GM23248 (cell line): ENCODE results near the gene PPP5C. TPM values are rescaled to one million over a fixed set of nuclear protein-coding genes. Genes with fewer than 3 reads are reported as not detected.
"Not testable (repeated sequence)": the region's sequence is repeated elsewhere in the genome, so short reads cannot be mapped to it uniquely, and the experiment has no call there.

ENCODE experiments used
- DNase-seq: peaks from one replicate; pipeline ENCODE4 v3.0.0-alpha.2; 2015
- H2AFZ ChIP-seq: fragments of 200-600 bp; sonication (generic); 2 replicates; pipeline ENCODE4 v1.6.1; 2016; ENCODE audit warnings: antibody characterized with exemption
- H3F3A ChIP-seq: fragments of 200-600 bp; sonication (generic); 2 replicates; pipeline ENCODE4 v1.6.1; 2016; ENCODE audit warnings: mild to moderate bottlenecking, antibody characterized with exemption, mixed run types; ENCODE audit not compliant: insufficient read depth
- H3K27ac ChIP-seq: fragments of 200-600 bp; sonication (generic); 2 replicates; pipeline ENCODE4 v1.5.1; 2016; ENCODE audit warnings: mild to moderate bottlenecking
- H3K27me3 ChIP-seq: fragments of 200-600 bp; sonication (generic); replicated peaks from 2 replicates; pipeline ENCODE4 v1.6.1; 2016; ENCODE audit warnings: mild to moderate bottlenecking; ENCODE audit not compliant: insufficient read depth
- H3K36me3 ChIP-seq: fragments of 200-600 bp; sonication (generic); 2 replicates; pipeline ENCODE4 v1.6.1; 2016; ENCODE audit warnings: low read depth, mild to moderate bottlenecking
- H3K4me1 ChIP-seq: fragments of 200-600 bp; sonication (generic); 2 replicates; pipeline ENCODE4 v1.6.1; 2016; ENCODE audit warnings: mild to moderate bottlenecking; ENCODE audit not compliant: insufficient read depth
- H3K4me2 ChIP-seq: fragments of 200-600 bp; sonication (generic); one replicate; pipeline ENCODE4 v1.6.1; 2016; ENCODE audit warnings: mild to moderate bottlenecking; ENCODE audit not compliant: unreplicated experiment
- H3K4me3 ChIP-seq: fragments of 200-600 bp; sonication (generic); 2 replicates; pipeline ENCODE4 v1.5.1; 2016; ENCODE audit warnings: mild to moderate bottlenecking
- H3K79me2 ChIP-seq: fragments of 200-600 bp; sonication (generic); 2 replicates; pipeline ENCODE4 v1.6.1; 2016; ENCODE audit warnings: mild to moderate bottlenecking; ENCODE audit not compliant: insufficient read depth
- H3K9ac ChIP-seq: fragments of 200-600 bp; sonication (generic); 2 replicates; pipeline ENCODE4 v1.6.1; 2016; ENCODE audit warnings: mild to moderate bottlenecking
- H3K9me2 ChIP-seq: fragments of 200-600 bp; sonication (generic); 2 replicates; pipeline ENCODE4 v1.6.1; 2016; ENCODE audit warnings: mixed run types, mild to moderate bottlenecking, moderate library complexity; ENCODE audit not compliant: insufficient read depth
- H3K9me3 ChIP-seq: fragments of 200-600 bp; sonication (generic); one replicate; pipeline ENCODE4 v1.6.1; 2017; ENCODE audit warnings: low read depth
- H4K20me1 ChIP-seq: fragments of 200-600 bp; sonication (generic); 2 replicates; pipeline ENCODE4 v1.6.0; 2016; ENCODE audit not compliant: insufficient read depth
- EZH2 ChIP-seq: fragments of 200-600 bp; sonication (generic); IDR thresholded peaks from 2 replicates; pipeline ENCODE4 v1.6.1; 2018; ENCODE audit warnings: antibody characterized with exemption, mild to moderate bottlenecking; ENCODE audit not compliant: insufficient read depth, poor library complexity, severe bottlenecking
- EZH2phosphoT487 ChIP-seq: fragments of 200-600 bp; sonication (generic); IDR thresholded peaks from 2 replicates; pipeline ENCODE4 v1.6.1; 2018; ENCODE audit warnings: antibody characterized with exemption, moderate library complexity, mild to moderate bottlenecking, low read depth; ENCODE audit not compliant: insufficient read depth
- WGBS, 2 experiments: methylation state at CpG; one replicate each; pipeline ENCODE4 v1.1.6; 2015 to 2017; ENCODE audit warnings: low lambda C conversion rate in 2 of 2, low coverage in 1 of 2; ENCODE audit errors: missing lambda C conversion rate in 2 of 2; 5-methylcytosine and 5-hydroxymethylcytosine counted together
- in situ Hi-C: fragments of 300-500 bp; cut with MboI; formaldehyde crosslinking; loops from 2 replicates; pipeline ENCODE4 v1.15.0; 2020
- polyA plus RNA-seq: library from polyadenylated mRNA; unstranded; fragments of >200 nt; fragmentation: Nextera tagmentation; extraction: Ambion mirVana; gene quantifications from 2 replicates; pipeline ENCODE4 v1.2.1, GENCODE V29; 2016
- total RNA-seq: library from RNA; depleted of rRNA; stranded (reverse); fragments of >200 nt; shearing (Covaris generic); gene quantifications from 2 replicates; pipeline ENCODE4 v1.2.3, GENCODE V29; 2014

Gene PPP5C
- total and polyA plus RNA-seq, 2 experiments from 2014 or later, result 47.3 to 60.8 TPM

GRCh38 chr19:46317339-46317738 lies 29.5 kb upstream of the PPP5C start:
- no peaks in the 10 kb centered on the region for H3K9me3 ChIP-seq
- no peaks in the 10 kb centered on the region for H3K79me2 ChIP-seq
- H3K4me3 ChIP-seq, result no peak overlapping the region
- no peaks in the 10 kb centered on the region for H3K36me3 ChIP-seq
- H3K4me1 ChIP-seq, result no peaks in the 10 kb centered on the region
- TF ChIP-seq EZH2phosphoT487 (no peak), EZH2 (no peak)
- no peaks in the 10 kb centered on the region for H4K20me1 ChIP-seq
- no peak overlapping the region for H3K27ac ChIP-seq
- in situ Hi-C loops, result no loop called here
- 36% methylated on average over 2 of the region's 2 CpGs for WGBS, 2 experiments
- H2AFZ ChIP-seq, result no peak overlapping the region
- H3K9ac ChIP-seq, result no peak overlapping the region
- H3F3A ChIP-seq, result no peaks in the 10 kb centered on the region
- no peak overlapping the region for H3K4me2 ChIP-seq
- H3K9me2 ChIP-seq, result no peaks in the 10 kb centered on the region
- DNase-seq, result no peak
- no peaks in the 10 kb centered on the region for H3K27me3 ChIP-seq

GRCh38 chr19:46319613-46320012 lies 27.3 kb upstream of the PPP5C start:
- Histone ChIP-seq H3K9me3 (no peaks in the 10 kb centered on the region), H3K79me2 (no peaks in the 10 kb centered on the region), H3K9me2 (no peaks in the 10 kb centered on the region), H3K27ac (no peak overlapping the region), H3K4me2 (no peak overlapping the region), H4K20me1 (no peaks in the 10 kb centered on the region), H3K9ac (no peak overlapping the region), H3F3A (no peaks in the 10 kb centered on the region), H3K4me1 (no peaks in the 10 kb centered on the region), H2AFZ (no peak overlapping the region), H3K27me3 (no peaks in the 10 kb centered on the region), H3K4me3 (no peak overlapping the region), H3K36me3 (no peaks in the 10 kb centered on the region)
- 75 to 79% methylated on average over 6 of the region's 6 CpGs for WGBS, 2 experiments
- in situ Hi-C loops, result no loop called here
- DNase-seq, result no peak
- TF ChIP-seq EZH2phosphoT487 (no peak), EZH2 (no peak)

DNA sequence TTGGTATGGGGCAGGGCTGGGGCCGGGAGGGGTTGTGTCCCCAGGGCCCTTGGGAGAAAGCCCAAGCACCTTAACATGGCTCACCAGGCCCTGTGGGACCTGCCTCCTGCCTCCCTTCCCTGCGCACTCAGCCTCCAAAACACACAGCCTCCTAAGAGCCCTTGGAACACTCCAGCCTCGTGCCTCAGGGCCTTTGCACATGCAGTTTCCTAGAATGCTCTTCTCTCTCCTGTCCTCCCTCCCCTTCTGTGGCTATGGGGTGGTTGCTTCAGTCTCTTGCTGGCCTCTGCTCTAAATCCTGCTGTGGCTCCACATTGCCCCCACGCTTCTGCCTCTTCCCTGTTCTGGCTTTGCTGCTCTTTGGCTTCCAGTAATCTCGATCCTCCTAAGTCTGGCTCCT lies 26.3 kb upstream of the PPP5C start:
- H2AFZ ChIP-seq, result no peak overlapping the region
- H3K9me2 ChIP-seq, result no peaks in the 10 kb centered on the region
- no peaks in the 10 kb centered on the region for H3K4me1 ChIP-seq
- H3K79me2 ChIP-seq, result no peaks in the 10 kb centered on the region
- H3K9ac ChIP-seq, result no peak overlapping the region
- in situ Hi-C loops, result no loop called here
- H3K9me3 ChIP-seq, result no peaks in the 10 kb centered on the region
- no peak for TF ChIP-seq EZH2phosphoT487
- 85 to 90% methylated on average over 4 to 5 of the region's 5 CpGs for WGBS, 2 experiments
- no peaks in the 10 kb centered on the region for H4K20me1 ChIP-seq
- no peaks in the 10 kb centered on the region for H3K36me3 ChIP-seq
- H3F3A ChIP-seq, result no peaks in the 10 kb centered on the region
- DNase-seq, result no peak
- no peak overlapping the region for H3K4me3 ChIP-seq
- H3K4me2 ChIP-seq, result no peak overlapping the region
- no peak overlapping the region for H3K27ac ChIP-seq
- H3K27me3 ChIP-seq, result no peaks in the 10 kb centered on the region

DNA sequence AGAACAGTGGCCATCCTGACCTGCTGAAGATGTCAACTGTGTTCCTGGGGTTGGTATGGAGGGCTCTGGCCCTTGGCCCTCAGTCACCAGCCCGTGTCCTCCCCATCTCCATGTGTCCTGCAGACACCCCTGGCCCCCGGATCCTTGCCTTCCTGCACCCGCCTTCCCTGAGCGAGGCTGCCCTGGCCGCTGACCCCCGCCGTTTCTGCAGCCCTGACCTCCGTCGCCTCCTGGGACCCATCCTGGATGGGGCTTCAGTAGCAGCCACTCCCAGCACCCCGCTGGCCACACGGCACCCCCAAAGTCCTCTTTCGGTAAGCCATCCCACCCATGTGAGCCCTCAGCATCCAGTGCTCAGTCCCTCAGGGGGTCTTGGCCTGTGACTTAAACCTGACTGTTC lies 25.2 kb upstream of the PPP5C start:
- no peak overlapping the region for H2AFZ ChIP-seq
- no peak overlapping the region for H3K4me3 ChIP-seq
- no peak for TF ChIP-seq EZH2
- no peak for TF ChIP-seq EZH2phosphoT487
- no peaks in the 10 kb centered on the region for H3K9me3 ChIP-seq
- no peaks in the 10 kb centered on the region for H4K20me1 ChIP-seq
- H3K4me1 ChIP-seq, result no peaks in the 10 kb centered on the region
- no peak overlapping the region for H3K4me2 ChIP-seq
- no peaks in the 10 kb centered on the region for H3K27me3 ChIP-seq
- no peaks in the 10 kb centered on the region for H3F3A ChIP-seq
- 90 to 92% methylated on average over 11 to 12 of the region's 12 CpGs for WGBS, 2 experiments
- no peaks in the 10 kb centered on the region for H3K36me3 ChIP-seq
- H3K9ac ChIP-seq, result no peak overlapping the region
- DNase-seq, result no peak
- in situ Hi-C loops, result no loop called here
- H3K79me2 ChIP-seq, result no peaks in the 10 kb centered on the region
- H3K27ac ChIP-seq, result no peak overlapping the region
- no peaks in the 10 kb centered on the region for H3K9me2 ChIP-seq

GRCh38 chr19:46323227-46323626 lies 23.7 kb upstream of the PPP5C start:
- in situ Hi-C loops, DNase-seq, H3K9me3 ChIP-seq, H3K4me2 ChIP-seq, H2AFZ ChIP-seq, H3F3A ChIP-seq, H3K27me3 ChIP-seq, H3K79me2 ChIP-seq, H3K27ac ChIP-seq, H4K20me1 ChIP-seq, H3K4me1 ChIP-seq, H3K9ac ChIP-seq, H3K9me2 ChIP-seq, H3K4me3 ChIP-seq, H3K36me3 ChIP-seq: not testable (repeated sequence)
- 88 to 93% methylated on average over 9 of the region's 9 CpGs for WGBS, 2 experiments
